HEK293 (cell line): Measurements from ENCODE around the gene PKHD1.
A peak's percentile ranks its signal among the peaks of the same experiment; 100 is the strongest.

ENCODE experiments used
- CTCF ChIA-PET: fragments of 350-600 bp; formaldehyde crosslinking; extraction: SDS; loops from one replicate; lab custom pipeline; 2021; ENCODE audit warnings: antibody characterized with exemption; lab: Yijun Ruan, JAX
- POLR2A ChIA-PET: fragments of 300-600 bp; formaldehyde crosslinking; extraction: SDS; loops from one replicate; lab custom pipeline; 2020; ENCODE audit warnings: antibody characterized with exemption, inconsistent platforms; lab: Yijun Ruan, JAX
- H3K27ac ChIP-seq: fragments of 200-500 bp; sonication (Bioruptor generic); 2 replicates; pipeline ENCODE4 v1.5.1; 2014; ENCODE audit warnings: low read depth, low read length, control low read depth, inconsistent platforms; ENCODE audit errors: extremely low read depth
- H3K36me3 ChIP-seq, 2 experiments: fragments of 200-500 bp in 1 of 2; sonication (Bioruptor generic) in 1 of 2; 1 replicate in 1 of 2; 2 replicates in 1 of 2; pipeline ENCODE4 v1.5.1; 2014 to 2017; ENCODE audit warnings: inconsistent platforms in 2 of 2, low read length in 2 of 2; ENCODE audit not compliant: control insufficient read depth in 2 of 2, insufficient read depth in 1 of 2
- H3K4me1 ChIP-seq: fragments of 200-500 bp; sonication (Bioruptor generic); 2 replicates; pipeline ENCODE4 v1.5.1; 2014; ENCODE audit warnings: mild to moderate bottlenecking, low read length, inconsistent platforms; ENCODE audit not compliant: control insufficient read depth, insufficient read depth
- H3K4me3 ChIP-seq: 2 replicates; pipeline ENCODE4 v1.5.1; 2011; ENCODE audit warnings: low read depth, mild to moderate bottlenecking, control low read depth, low read length, moderate library complexity
- H3K9me3 ChIP-seq: fragments of 200-500 bp; sonication (Bioruptor generic); 2 replicates; pipeline ENCODE4 v1.5.1; 2014; ENCODE audit warnings: low read depth, low read length, inconsistent platforms; ENCODE audit not compliant: control insufficient read depth, insufficient read depth
- GLI2 ChIP-seq: fragments of 450-650 bp; formaldehyde crosslinking; IDR thresholded peaks from 2 replicates; pipeline ENCODE4; 2017; ENCODE audit warnings: missing biosample characterization, missing genetic modification characterization, low read depth, borderline replicate concordance
- HOXC10 ChIP-seq: sonication (generic); formaldehyde crosslinking; IDR thresholded peaks from 2 replicates; pipeline ENCODE4 v1.8.1; 2023; ENCODE audit warnings: mild to moderate bottlenecking, missing genetic modification reagents
- KLF16 ChIP-seq: fragments of 450-650 bp; formaldehyde crosslinking; IDR thresholded peaks from 2 replicates; pipeline ENCODE4 v1.5.1; 2017; ENCODE audit warnings: missing biosample characterization, missing genetic modification characterization
- OSR2 ChIP-seq: fragments of 450-650 bp; formaldehyde crosslinking; IDR thresholded peaks from 2 replicates; pipeline ENCODE4 v1.5.1; 2016; ENCODE audit warnings: missing biosample characterization, missing genetic modification characterization
- SALL2 ChIP-seq: fragments of 450-650 bp; formaldehyde crosslinking; IDR thresholded peaks from 2 replicates; pipeline ENCODE4 v1.5.0; 2017; ENCODE audit warnings: missing biosample characterization, mild to moderate bottlenecking, missing genetic modification characterization, borderline replicate concordance
- ZBTB11 ChIP-seq: fragments of 450-650 bp; formaldehyde crosslinking; conservative IDR thresholded peaks from 2 replicates; pipeline ENCODE4 v1.5.1; 2016; ENCODE audit warnings: low read depth, missing biosample characterization, missing genetic modification characterization
- ZNF133 ChIP-seq: fragments of 450-650 bp; formaldehyde crosslinking; IDR thresholded peaks from 2 replicates; pipeline ENCODE4 v1.5.1; 2016; ENCODE audit warnings: missing biosample characterization, missing genetic modification characterization
- ZNF274 ChIP-seq, 2 experiments: fragments of 200-500 bp in 1 of 2; fragments of 450-650 bp in 1 of 2; sonication (Bioruptor generic) in 1 of 2; formaldehyde crosslinking in 1 of 2; IDR thresholded peaks; 2 replicates each; pipeline versions ENCODE4 v1.5.1 to v1.6.1; 2014 to 2016; ENCODE audit warnings: borderline replicate concordance in 1 of 2, inconsistent platforms in 1 of 2, low read length in 1 of 2, missing biosample characterization in 1 of 2, missing genetic modification characterization in 1 of 2
- ZNF610 ChIP-seq: fragments of 450-650 bp; formaldehyde crosslinking; IDR thresholded peaks from 2 replicates; pipeline ENCODE4 v1.5.1; 2016; ENCODE audit warnings: missing biosample characterization, missing genetic modification characterization, borderline replicate concordance
- ZNF670 ChIP-seq: fragments of 450-650 bp; formaldehyde crosslinking; IDR thresholded peaks from 2 replicates; pipeline ENCODE4 v1.5.1; 2016; ENCODE audit warnings: missing biosample characterization, missing genetic modification characterization, low read depth
- TF ChIP-seq, protein P1 (sequence below): fragments of 450-650 bp; formaldehyde crosslinking; IDR thresholded peaks from 2 replicates; pipeline ENCODE4 v1.5.1; 2016; ENCODE audit warnings: missing biosample characterization, missing genetic modification characterization
- TF ChIP-seq, protein P2 (sequence below): fragments of 450-650 bp; formaldehyde crosslinking; IDR thresholded peaks from 2 replicates; pipeline ENCODE4 v1.5.1; 2016; ENCODE audit warnings: missing biosample characterization, missing genetic modification characterization

Gene PKHD1

GRCh38 chr6:52074155-52074554 is 13.3 kb downstream of the PKHD1 start:
- Histone ChIP-seq H3K4me1 (peaks cover 24% of the 10 kb centered on the region), H3K9me3 (no peaks in the 10 kb centered on the region)
- 0 out of 2 replicates have a peak, but pooled peaks have one; percentile 8 for TF ChIP-seq OSR2 (tag by site-specific recombination)
- no peak for TF ChIP-seq HOXC10 (CRISPR knock-in tag)
- TF ChIP-seq ZBTB11 (tag by site-specific recombination) = no peak
- no peak for TF ChIP-seq SALL2
- no peak for TF ChIP-seq GLI2 (tag by site-specific recombination)
- TF ChIP-seq, protein P1, sequence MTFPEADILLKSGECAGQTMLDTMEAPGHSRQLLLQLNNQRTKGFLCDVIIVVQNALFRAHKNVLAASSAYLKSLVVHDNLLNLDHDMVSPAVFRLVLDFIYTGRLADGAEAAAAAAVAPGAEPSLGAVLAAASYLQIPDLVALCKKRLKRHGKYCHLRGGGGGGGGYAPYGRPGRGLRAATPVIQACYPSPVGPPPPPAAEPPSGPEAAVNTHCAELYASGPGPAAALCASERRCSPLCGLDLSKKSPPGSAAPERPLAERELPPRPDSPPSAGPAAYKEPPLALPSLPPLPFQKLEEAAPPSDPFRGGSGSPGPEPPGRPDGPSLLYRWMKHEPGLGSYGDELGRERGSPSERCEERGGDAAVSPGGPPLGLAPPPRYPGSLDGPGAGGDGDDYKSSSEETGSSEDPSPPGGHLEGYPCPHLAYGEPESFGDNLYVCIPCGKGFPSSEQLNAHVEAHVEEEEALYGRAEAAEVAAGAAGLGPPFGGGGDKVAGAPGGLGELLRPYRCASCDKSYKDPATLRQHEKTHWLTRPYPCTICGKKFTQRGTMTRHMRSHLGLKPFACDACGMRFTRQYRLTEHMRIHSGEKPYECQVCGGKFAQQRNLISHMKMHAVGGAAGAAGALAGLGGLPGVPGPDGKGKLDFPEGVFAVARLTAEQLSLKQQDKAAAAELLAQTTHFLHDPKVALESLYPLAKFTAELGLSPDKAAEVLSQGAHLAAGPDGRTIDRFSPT (tag by site-specific recombination) = 0 out of 2 replicates have a peak, but pooled peaks have one; percentile 29
- no peak for TF ChIP-seq ZNF610 (tag by site-specific recombination)
- TF ChIP-seq, all 188 proteins: peak for 2
- H3K4me3 ChIP-seq = no peak overlapping the region
- ChIA-PET POLR2A (no interaction called here), CTCF (interaction anchor here (2.4 kb wide), 1 partner anchor 10 kb away, joined by 6 read pairs; no protein-coding TSS in a partner anchor)
- no peak overlapping the region for H3K27ac ChIP-seq
- H3K36me3 ChIP-seq = no peaks in the 10 kb centered on the region

DNA sequence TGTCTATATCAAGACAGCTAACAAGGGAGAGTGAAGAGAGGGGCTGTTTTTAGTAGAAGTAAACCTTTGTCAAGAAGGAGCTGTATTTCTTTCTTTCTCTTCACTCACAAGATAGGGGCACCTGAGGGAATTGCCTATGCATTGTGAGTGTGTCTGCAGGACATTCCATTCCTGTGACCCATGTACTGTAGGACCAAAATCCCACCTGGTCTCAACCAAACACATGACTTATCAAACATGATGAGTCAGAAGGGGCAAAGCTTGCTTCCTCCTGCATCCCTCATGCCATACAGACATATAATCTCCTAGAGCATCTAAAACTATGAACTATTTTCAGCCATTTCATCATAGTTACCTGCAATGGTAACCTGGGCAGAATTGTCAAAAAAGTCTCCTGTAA is 21.8 kb downstream of the PKHD1 start:
- Histone ChIP-seq H3K9me3 (no peaks in the 10 kb centered on the region), H3K4me3 (no peak overlapping the region), H3K36me3 (no peaks in the 10 kb centered on the region), H3K27ac (no peak overlapping the region), H3K4me1 (no peaks in the 10 kb centered on the region; the same call in 1 of the 2 replicates)
- CTCF ChIA-PET = interaction anchor here (0.5 to 0.8 kb wide), 5 partner anchors 16 to 196 kb away, joined by 3 to 5 read pairs (median 3); no protein-coding TSS in a partner anchor
- no peak for TF ChIP-seq ZNF670 (tag by site-specific recombination)
- no peak for TF ChIP-seq ZNF133
- no peak for TF ChIP-seq ZNF274 (IDR thresholded peaks at IDR 0.05; ENCODE audit: low read length)
- no peak for TF ChIP-seq ZNF274 (tag by site-specific recombination; IDR thresholded peaks at IDR 0.05; ENCODE audit: borderline replicate concordance)
- TF ChIP-seq KLF16 = no peak
- TF ChIP-seq, protein P2, sequence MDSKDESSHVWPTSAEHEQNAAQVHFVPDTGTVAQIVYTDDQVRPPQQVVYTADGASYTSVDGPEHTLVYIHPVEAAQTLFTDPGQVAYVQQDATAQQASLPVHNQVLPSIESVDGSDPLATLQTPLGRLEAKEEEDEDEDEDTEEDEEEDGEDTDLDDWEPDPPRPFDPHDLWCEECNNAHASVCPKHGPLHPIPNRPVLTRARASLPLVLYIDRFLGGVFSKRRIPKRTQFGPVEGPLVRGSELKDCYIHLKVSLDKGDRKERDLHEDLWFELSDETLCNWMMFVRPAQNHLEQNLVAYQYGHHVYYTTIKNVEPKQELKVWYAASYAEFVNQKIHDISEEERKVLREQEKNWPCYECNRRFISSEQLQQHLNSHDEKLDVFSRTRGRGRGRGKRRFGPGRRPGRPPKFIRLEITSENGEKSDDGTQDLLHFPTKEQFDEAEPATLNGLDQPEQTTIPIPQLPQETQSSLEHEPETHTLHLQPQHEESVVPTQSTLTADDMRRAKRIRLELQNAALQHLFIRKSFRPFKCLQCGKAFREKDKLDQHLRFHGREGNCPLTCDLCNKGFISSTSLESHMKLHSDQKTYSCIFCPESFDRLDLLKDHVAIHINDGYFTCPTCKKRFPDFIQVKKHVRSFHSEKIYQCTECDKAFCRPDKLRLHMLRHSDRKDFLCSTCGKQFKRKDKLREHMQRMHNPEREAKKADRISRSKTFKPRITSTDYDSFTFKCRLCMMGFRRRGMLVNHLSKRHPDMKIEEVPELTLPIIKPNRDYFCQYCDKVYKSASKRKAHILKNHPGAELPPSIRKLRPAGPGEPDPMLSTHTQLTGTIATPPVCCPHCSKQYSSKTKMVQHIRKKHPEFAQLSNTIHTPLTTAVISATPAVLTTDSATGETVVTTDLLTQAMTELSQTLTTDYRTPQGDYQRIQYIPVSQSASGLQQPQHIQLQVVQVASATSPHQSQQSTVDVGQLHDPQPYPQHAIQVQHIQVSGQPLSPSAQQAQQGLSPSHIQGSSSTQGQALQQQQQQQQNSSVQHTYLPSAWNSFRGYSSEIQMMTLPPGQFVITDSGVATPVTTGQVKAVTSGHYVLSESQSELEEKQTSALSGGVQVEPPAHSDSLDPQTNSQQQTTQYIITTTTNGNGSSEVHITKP (tag by site-specific recombination) = 0 out of 2 replicates have a peak, but pooled peaks have one; percentile 12
- POLR2A ChIA-PET = no interaction called here
